Spleen (tissue), 7 donors: ENCODE data around the gene GPR3.

Experiments
- CTCF ChIP-seq, 11 experiments: fragments of 200-600 bp in 7 of 11; fragments of 450-650 bp in 4 of 11; sonication (generic) in 4 of 11; IDR thresholded peaks in 8 of 11; conservative IDR thresholded peaks in 3 of 11; 1 replicate in 7 of 11; 2 replicates in 4 of 11; pipeline versions ENCODE4 v1.4.0 to v1.8.0; 2016 to 2021; ENCODE audit warnings: antibody characterized with exemption in 11 of 11, inconsistent platforms in 4 of 11, mild to moderate bottlenecking in 1 of 11
- POLR2A ChIP-seq, 3 donors: fragments of 450-650 bp; IDR thresholded peaks; one replicate each; pipeline ENCODE4 v1.5.1; 2017; ENCODE audit warnings: antibody characterized with exemption in 3 of 3, mild to moderate bottlenecking in 1 of 3
- POLR2AphosphoS5 ChIP-seq, 3 donors: sonication (generic); formaldehyde crosslinking; IDR thresholded peaks; one replicate each; pipeline ENCODE4 v1.5.1; 2017; ENCODE audit warnings: antibody characterized with exemption in 3 of 3
- donor health status: DM: no; HTN: no; CAD: no; lungs with moderate emphysema.
- donor health status: DM: no; HTN: no; CAD: no.
- donor health status: DM: no; HTN: no; CAD: no.

GRCh38 chr1:27349784-27350662 lies 42.4 kb upstream of the GPR3 start:
- TF ChIP-seq CTCF (IDR thresholded peaks at IDR 0.05 in 8 of 11, conservative IDR thresholded peaks at IDR 0.05 in 3 of 11) (no peak), POLR2AphosphoS5 (IDR thresholded peaks at IDR 0.05) (peak in 2 of 3 donors; percentile 20 to 51), POLR2A (IDR thresholded peaks at IDR 0.05) (no peak)
